HG03103 (cell line): ENCODE data around the gene ARMCX4.
"Not testable (repeated sequence)": the region's sequence is repeated elsewhere in the genome, so short reads cannot be mapped to it uniquely, and the experiment has no call there.

Experiments used
- ATAC-seq: cut with Tn5 transposase; IDR thresholded peaks from one replicate; pipeline ENCODE4 v1.9.1; 2021; ENCODE audit warnings: low read depth; ENCODE audit not compliant: unreplicated experiment

The ARMCX4 gene

GRCh38 chrX:101485212-101485949, at the start of gene ARMCX4:
Gene ARMCX4 (plus strand): TSS chrX:101485456. CDS start chrX:101488590, 3,134 bp downstream.
- ATAC-seq: no peak

- ATAC-seq: no peak
These were observed 43.2 kb upstream of the ARMCX4 start for GRCh38 chrX:101442085-101442484.

GRCh38 chrX:101449279-101449678, 36.0 kb upstream of the ARMCX4 start:
- ATAC-seq: no peak

GRCh38 chrX:101450085-101450484, 35.2 kb upstream of the ARMCX4 start:
- no peak for ATAC-seq

GRCh38 chrX:101450961-101451360, 34.3 kb upstream of the ARMCX4 start:
- no peak for ATAC-seq

- no peak for ATAC-seq
These were observed 33.2 kb upstream of the ARMCX4 start for GRCh38 chrX:101452056-101452455.

- no peak for ATAC-seq
These were observed 24.6 kb upstream of the ARMCX4 start for GRCh38 chrX:101460669-101461068.

GRCh38 chrX:101462892-101463291, 22.4 kb upstream of the ARMCX4 start:
- no peak for ATAC-seq

- no peak for ATAC-seq
These were observed 6.9 kb upstream of the ARMCX4 start for GRCh38 chrX:101478366-101478765.

- no peak for ATAC-seq
These were observed 3.0 kb upstream of the ARMCX4 start for GRCh38 chrX:101482296-101482695.

GRCh38 chrX:101483705-101484104, 1.6 kb upstream of the ARMCX4 start:
- ATAC-seq: no peak

GRCh38 chrX:101484135-101484534, 1.1 kb upstream of the ARMCX4 start:
- ATAC-seq: no peak

GRCh38 chrX:101488796-101489195, 3.5 kb downstream of the ARMCX4 start:
- ATAC-seq: no peak

GRCh38 chrX:101491943-101492342, 6.7 kb downstream of the ARMCX4 start:
- ATAC-seq: no peak

GRCh38 chrX:101493225-101493624, 8.0 kb downstream of the ARMCX4 start:
- no peak for ATAC-seq

- ATAC-seq: not testable (repeated sequence)
These were observed 17.7 kb downstream of the ARMCX4 start for GRCh38 chrX:101502929-101503328.

- ATAC-seq: no peak
These were observed 22.1 kb downstream of the ARMCX4 start for GRCh38 chrX:101507372-101507771.

GRCh38 chrX:101507986-101508385, 22.7 kb downstream of the ARMCX4 start:
- ATAC-seq: no peak

GRCh38 chrX:101530944-101531343, 45.7 kb downstream of the ARMCX4 start:
- no peak for ATAC-seq
